HepG2 (cell line): ENCODE data around the gene SDR42E2. TPM values are rescaled to one million over a fixed set of nuclear protein-coding genes. Genes with fewer than 3 reads are reported as not detected.
A peak's percentile ranks its signal among the peaks of the same experiment; 100 is the strongest.

Experiments used
- ATAC-seq: fragments of 200-7000 bp; cut with Tn5 transposase; 3 replicates; pipeline ENCODE4 v1.9.1; 2020; ENCODE audit warnings: mild to moderate bottlenecking, moderate library complexity
- BruUV-seq: library from RNA; stranded (reverse); fragments of 400-500 nt; replicated peaks from 2 replicates; lab custom pipeline; 2021; lab: Mats Ljungman, UMichigan
- CTCF ChIA-PET: fragments of 300-600 bp; formaldehyde crosslinking; extraction: SDS; loops from one replicate; lab custom pipeline; 2021; ENCODE audit warnings: low total read pairs, inconsistent platforms, low intra/inter-chr PET ratio; lab: Yijun Ruan, JAX
- POLR2A ChIA-PET: fragments of 350-600 bp; sonication (Branson Sonifier 250); formaldehyde crosslinking; loops from one replicate; lab custom pipeline; 2020; ENCODE audit warnings: antibody characterized with exemption, inconsistent platforms; lab: Yijun Ruan, JAX
- DNase-seq: peaks from one replicate; pipeline ENCODE4 v3.0.0-alpha.2; 2015; ENCODE audit warnings: low spot score
- FAIRE-seq: peaks from 3 replicates; lab custom pipeline; 2011; peaks lifted over from hg19 to GRCh38; lab: Jason Lieb, UNC
- H2AFZ ChIP-seq: one replicate; pipeline ENCODE4 v1.6.1; 2011; ENCODE audit warnings: low read length, inconsistent platforms
- H3K27ac ChIP-seq: fragments of 300-600 bp; 3 replicates; pipeline ENCODE4 v1.8.0; 2011; ENCODE audit warnings: mixed run types, mild to moderate bottlenecking, mixed read lengths, low read length, inconsistent platforms; ENCODE audit not compliant: insufficient read depth; ENCODE audit errors: extremely low read length
- H3K27me3 ChIP-seq, 2 experiments: fragments of 200-600 bp in 1 of 2; 2 replicates in 1 of 2; 3 replicates in 1 of 2; pipeline versions ENCODE4 v1.6.0 to v1.8.0; 2011; ENCODE audit warnings: low read length in 2 of 2, mild to moderate bottlenecking in 2 of 2, moderate library complexity in 2 of 2, inconsistent platforms in 1 of 2; ENCODE audit not compliant: insufficient read depth in 2 of 2, control insufficient read depth in 1 of 2
- H3K36me3 ChIP-seq, 2 experiments: fragments of 200-600 bp in 1 of 2; replicated peaks in 1 of 2; 2 replicates in 1 of 2; 3 replicates in 1 of 2; pipeline versions ENCODE4 v1.5.1 to v1.8.0; 2011; ENCODE audit warnings: low read length in 2 of 2, inconsistent platforms in 1 of 2; ENCODE audit not compliant: insufficient read depth in 2 of 2, control insufficient read depth in 1 of 2
- H3K4me1 ChIP-seq: 2 replicates; pipeline ENCODE4 v1.5.1; 2012; ENCODE audit warnings: low read length, inconsistent platforms; ENCODE audit not compliant: insufficient read depth
- H3K4me2 ChIP-seq: 2 replicates; pipeline ENCODE4 v1.6.0; 2011; ENCODE audit warnings: low read depth, low read length, inconsistent platforms
- H3K4me3 ChIP-seq, 3 experiments: fragments of 200-600 bp in 1 of 3; sonication (generic), shearing (Covaris generic) in 1 of 3; replicated peaks in 1 of 3; 2 replicates each; pipeline ENCODE4 v1.5.1; 2011 to 2016; ENCODE audit warnings: low read length in 3 of 3, inconsistent platforms in 2 of 3, low read depth in 2 of 3, mild to moderate bottlenecking in 2 of 3, control low read depth in 1 of 3, mixed read lengths in 1 of 3; ENCODE audit not compliant: insufficient read depth in 1 of 3
- H3K79me2 ChIP-seq: one replicate; pipeline ENCODE4 v1.6.1; 2011; ENCODE audit warnings: low read length, inconsistent platforms; ENCODE audit not compliant: insufficient read depth
- H3K9ac ChIP-seq: 2 replicates; pipeline ENCODE4 v1.6.0; 2011; ENCODE audit warnings: mild to moderate bottlenecking, low read depth, low read length, inconsistent platforms; ENCODE audit not compliant: insufficient read depth
- H3K9me3 ChIP-seq: 2 replicates; pipeline ENCODE4 v1.5.1; 2012; ENCODE audit warnings: mild to moderate bottlenecking, low read length
- H4K20me1 ChIP-seq: 2 replicates; pipeline ENCODE4 v1.6.0; 2011; ENCODE audit warnings: inconsistent platforms, mild to moderate bottlenecking, low read length, moderate library complexity; ENCODE audit not compliant: insufficient read depth
- HNF1A ChIP-seq, 2 experiments: sonication (generic) in 1 of 2; formaldehyde crosslinking in 1 of 2; IDR thresholded peaks; 2 replicates each; pipeline versions ENCODE4 v1.4.0 to v1.6.1; 2016 to 2020; ENCODE audit warnings: borderline replicate concordance in 1 of 2, low read depth in 1 of 2, mild to moderate bottlenecking in 1 of 2, missing genetic modification reagents in 1 of 2
- HNF1B ChIP-seq: sonication (generic); formaldehyde crosslinking; IDR thresholded peaks from 2 replicates; pipeline ENCODE4 v1.5.1; 2020; ENCODE audit warnings: mild to moderate bottlenecking, moderate library complexity, missing genetic modification reagents
- MEIS2 ChIP-seq: sonication (generic); formaldehyde crosslinking; IDR thresholded peaks from 2 replicates; pipeline ENCODE4 v1.9.0; 2021; ENCODE audit warnings: mild to moderate bottlenecking, missing genetic modification reagents
- MXI1 ChIP-seq: IDR thresholded peaks from 3 replicates; pipeline ENCODE4 v1.6.1; 2012; ENCODE audit warnings: low read depth, low read length, inconsistent platforms, borderline replicate concordance
- MYC ChIP-seq: sonication (generic); formaldehyde crosslinking; IDR thresholded peaks from 2 replicates; pipeline ENCODE4 v1.9.0; 2021; ENCODE audit warnings: missing genetic modification reagents, borderline replicate concordance
- NBN ChIP-seq: fragments of 450-650 bp; conservative IDR thresholded peaks from 2 replicates; pipeline ENCODE4 v1.6.1; 2017
- ZC3H4 ChIP-seq: sonication (generic); formaldehyde crosslinking; IDR thresholded peaks from 2 replicates; pipeline ENCODE4 v1.4.0; 2020; ENCODE audit warnings: missing genetic modification reagents, borderline replicate concordance
- ZFX ChIP-seq: sonication (generic); formaldehyde crosslinking; IDR thresholded peaks from 2 replicates; pipeline ENCODE4 v1.4.0; 2020; ENCODE audit warnings: mild to moderate bottlenecking, low read depth, missing genetic modification reagents, moderate library complexity
- WGBS: methylation state at CpG from one replicate; pipeline ENCODE4 v1.1.6; 2017; ENCODE audit warnings: low lambda C conversion rate; 5-methylcytosine and 5-hydroxymethylcytosine counted together
- in situ Hi-C: cut with HindIII; loops from 2 replicates; pipeline ENCODE4 v1.10.0; 2017; ENCODE audit warnings: low pct_unique_long_range_greater_than_20kb; ENCODE audit not compliant: extremely low pct_ligation_motif_present
- intact Hi-C: fragments of 100-400 bp; cut with micrococcal nuclease; formaldehyde crosslinking; loops from one replicate; pipeline ENCODE4 v1.10.0; 2022; ENCODE audit not compliant: unreplicated experiment
- polyA plus RNA-seq, 8 experiments: library from polyadenylated mRNA; depleted of rRNA in 3 of 8; stranded (reverse) in 7 of 8; unstranded in 1 of 8; fragments of >200 nt; fragmentation: Illumina TruSeq in 4 of 8; extraction: Trizol in 4 of 8; gene quantifications; 2 replicates each; pipeline versions ENCODE4 v1.2.1 to v1.2.3, GENCODE V29; 2011 to 2016; ENCODE audit warnings: low read depth in 4 of 8, missing spikeins in 1 of 8, mixed read lengths in 1 of 8; ENCODE audit not compliant: insufficient read depth in 1 of 8
- total RNA-seq, 5 experiments: library from RNA; depleted of rRNA; stranded (reverse); fragments of >200 nt; fragmentation: Illumina TruSeq; extraction: Trizol; gene quantifications; 2 replicates each; pipeline ENCODE4 v1.2.3, GENCODE V29; 2016; ENCODE audit warnings: low read depth in 1 of 5
- TF ChIP-seq, protein P1 (sequence below): sonication (generic); formaldehyde crosslinking; conservative IDR thresholded peaks from 2 replicates; pipeline ENCODE4 v1.8.1; 2023; ENCODE audit warnings: missing genetic modification reagents
- TF ChIP-seq, protein P2 (sequence below): IDR thresholded peaks from 2 replicates; pipeline ENCODE4 v1.6.1; 2016; ENCODE audit warnings: control low read depth
- TF ChIP-seq, protein P3 (sequence below): IDR thresholded peaks from 2 replicates; pipeline ENCODE4 v1.6.1; 2012; ENCODE audit warnings: inconsistent platforms

The SDR42E2 gene
- total and polyA plus RNA-seq, 2 of the 13 experiments (the other 11 are each of a cell fraction or from before 2014, with no cell fraction given): 0.05 to 0.11 TPM

DNA sequence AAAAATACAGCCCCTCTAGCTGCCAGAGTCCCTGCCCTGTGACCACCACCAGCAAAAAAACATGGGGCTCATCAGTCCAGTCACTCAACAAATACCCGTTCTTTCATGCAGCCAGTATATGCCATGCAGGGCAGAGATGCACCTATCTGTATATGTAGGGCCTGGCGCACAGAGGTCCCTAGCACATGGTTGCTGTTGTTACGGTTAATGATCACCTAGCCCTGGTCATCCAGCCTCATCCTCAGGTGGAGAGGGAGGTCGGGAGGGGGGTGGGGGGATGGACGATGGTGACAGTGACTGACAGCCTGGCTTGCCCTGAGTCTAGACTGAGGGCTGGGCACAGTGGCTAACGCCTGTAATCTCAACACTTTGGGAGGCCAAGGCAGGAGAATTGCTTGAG lies 1.5 kb downstream of the SDR42E2 start:
- Histone ChIP-seq H3K4me1 (peaks cover 31% of the 10 kb centered on the region), H4K20me1 (no peaks in the 10 kb centered on the region), H3K36me3 (no peaks in the 10 kb centered on the region), H2AFZ (no peak overlapping the region), H3K27ac (no peak overlapping the region), H3K4me3 (no peak overlapping the region), H3K9me3 (peaks cover 5% of the 10 kb centered on the region), H3K4me2 (no peak overlapping the region), H3K9ac (no peak overlapping the region), H3K79me2 (no peaks in the 10 kb centered on the region), H3K27me3 (peaks cover 6 to 24% of the 10 kb centered on the region in 2 experiments; a peak in 4 of 5 replicates)
- CTCF ChIA-PET: no interaction called here
- 7% methylated on average over 6 of the region's 6 CpGs for WGBS
- in situ Hi-C loops: no loop called here
- POLR2A ChIA-PET: no interaction called here
- BruUV-seq: no TSS peak
- DNase-seq: peak; percentile 62
- TF ChIP-seq MYC (CRISPR knock-in tag) (peak; percentile 27; the same call in 1 of the 2 replicates), MEIS2 (CRISPR knock-in tag) (no peak), ZFX (CRISPR knock-in tag) (0 out of 2 replicates have a peak, but pooled peaks have one; percentile 15), MXI1 (peak; percentile 12; the same call in 1 of the 3 replicates), HNF1B (peak; percentile 69; the same call in 1 of the 2 replicates), HNF1A (IDR thresholded peaks at IDR 0.05; ENCODE audit: low read depth) (peak; percentile 23; the same call in 1 of the 2 replicates), HNF1A (CRISPR knock-in tag; IDR thresholded peaks at IDR 0.05; ENCODE audit: borderline replicate concordance) (no peak), NBN (no peak), ZC3H4 (CRISPR knock-in tag) (no peak)
- TF ChIP-seq, protein P1, sequence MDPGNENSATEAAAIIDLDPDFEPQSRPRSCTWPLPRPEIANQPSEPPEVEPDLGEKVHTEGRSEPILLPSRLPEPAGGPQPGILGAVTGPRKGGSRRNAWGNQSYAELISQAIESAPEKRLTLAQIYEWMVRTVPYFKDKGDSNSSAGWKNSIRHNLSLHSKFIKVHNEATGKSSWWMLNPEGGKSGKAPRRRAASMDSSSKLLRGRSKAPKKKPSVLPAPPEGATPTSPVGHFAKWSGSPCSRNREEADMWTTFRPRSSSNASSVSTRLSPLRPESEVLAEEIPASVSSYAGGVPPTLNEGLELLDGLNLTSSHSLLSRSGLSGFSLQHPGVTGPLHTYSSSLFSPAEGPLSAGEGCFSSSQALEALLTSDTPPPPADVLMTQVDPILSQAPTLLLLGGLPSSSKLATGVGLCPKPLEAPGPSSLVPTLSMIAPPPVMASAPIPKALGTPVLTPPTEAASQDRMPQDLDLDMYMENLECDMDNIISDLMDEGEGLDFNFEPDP (CRISPR knock-in tag): 0 out of 2 replicates have a peak, but pooled peaks have one; percentile 34
- TF ChIP-seq, protein P2, sequence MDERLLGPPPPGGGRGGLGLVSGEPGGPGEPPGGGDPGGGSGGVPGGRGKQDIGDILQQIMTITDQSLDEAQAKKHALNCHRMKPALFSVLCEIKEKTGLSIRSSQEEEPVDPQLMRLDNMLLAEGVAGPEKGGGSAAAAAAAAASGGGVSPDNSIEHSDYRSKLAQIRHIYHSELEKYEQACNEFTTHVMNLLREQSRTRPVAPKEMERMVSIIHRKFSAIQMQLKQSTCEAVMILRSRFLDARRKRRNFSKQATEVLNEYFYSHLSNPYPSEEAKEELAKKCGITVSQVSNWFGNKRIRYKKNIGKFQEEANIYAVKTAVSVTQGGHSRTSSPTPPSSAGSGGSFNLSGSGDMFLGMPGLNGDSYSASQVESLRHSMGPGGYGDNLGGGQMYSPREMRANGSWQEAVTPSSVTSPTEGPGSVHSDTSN: peak; percentile 56; the same call in 1 of the 2 replicates
- TF ChIP-seq, protein P3, sequence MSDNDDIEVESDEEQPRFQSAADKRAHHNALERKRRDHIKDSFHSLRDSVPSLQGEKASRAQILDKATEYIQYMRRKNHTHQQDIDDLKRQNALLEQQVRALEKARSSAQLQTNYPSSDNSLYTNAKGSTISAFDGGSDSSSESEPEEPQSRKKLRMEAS: peak; percentile 38; the same call in 1 of the 2 replicates
- peak; percentile 80 for ATAC-seq
- intact Hi-C loops: no loop called here
- peak; percentile 8 for FAIRE-seq
